SW480 (cell line): Measurements from ENCODE around the gene LMF1.
"Not testable (repeated sequence)": the region's sequence is repeated elsewhere in the genome, so short reads cannot be mapped to it uniquely, and the experiment has no call there.

Source experiments
- DNase-seq: peaks from one replicate; pipeline ENCODE4 v3.0.0-alpha.2; 2016; ENCODE audit warnings: low spot score

Gene LMF1

DNA sequence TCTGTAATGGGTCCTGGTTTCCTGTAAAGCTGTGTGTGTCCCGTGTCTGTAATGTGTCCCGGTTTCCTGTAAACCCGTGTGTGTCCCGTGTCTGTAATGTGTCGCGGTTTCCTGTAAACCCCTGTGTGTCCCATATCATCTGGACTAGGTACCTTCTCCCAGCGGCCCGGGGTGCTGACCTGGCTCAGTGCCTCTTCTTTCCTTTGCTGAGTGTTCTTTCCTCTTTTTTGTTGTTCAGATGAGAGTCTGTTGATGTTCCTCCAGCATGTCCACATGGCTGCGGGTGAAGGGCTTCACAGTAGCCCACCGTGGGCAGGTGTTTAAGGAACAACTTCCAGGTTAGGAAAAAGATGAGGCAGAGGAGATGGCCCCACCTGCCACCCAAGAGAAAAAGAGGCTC is 123.6 kb downstream of the LMF1 start:
- DNase-seq, result no peak

DNA sequence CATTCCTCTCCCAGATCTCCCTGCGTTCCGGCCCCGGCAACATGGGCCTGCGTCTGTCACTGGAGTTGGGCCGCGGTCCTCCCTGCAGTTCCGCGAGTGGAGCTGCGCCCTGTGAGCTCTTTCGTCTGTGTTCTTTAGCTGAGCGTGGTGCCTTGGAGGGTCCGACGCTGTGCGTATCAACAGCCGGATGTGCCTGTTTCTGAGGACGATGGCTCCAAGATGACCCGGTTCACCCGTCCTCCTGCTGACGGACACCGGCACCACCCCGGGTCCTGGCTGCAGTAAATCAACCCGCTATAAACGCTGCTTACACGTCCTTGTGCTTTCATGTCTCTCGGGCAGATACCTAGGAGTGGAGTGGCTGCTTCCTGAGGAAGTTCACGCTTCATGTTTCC is 125.4 kb downstream of the LMF1 start:
- DNase-seq, result no peak

DNA sequence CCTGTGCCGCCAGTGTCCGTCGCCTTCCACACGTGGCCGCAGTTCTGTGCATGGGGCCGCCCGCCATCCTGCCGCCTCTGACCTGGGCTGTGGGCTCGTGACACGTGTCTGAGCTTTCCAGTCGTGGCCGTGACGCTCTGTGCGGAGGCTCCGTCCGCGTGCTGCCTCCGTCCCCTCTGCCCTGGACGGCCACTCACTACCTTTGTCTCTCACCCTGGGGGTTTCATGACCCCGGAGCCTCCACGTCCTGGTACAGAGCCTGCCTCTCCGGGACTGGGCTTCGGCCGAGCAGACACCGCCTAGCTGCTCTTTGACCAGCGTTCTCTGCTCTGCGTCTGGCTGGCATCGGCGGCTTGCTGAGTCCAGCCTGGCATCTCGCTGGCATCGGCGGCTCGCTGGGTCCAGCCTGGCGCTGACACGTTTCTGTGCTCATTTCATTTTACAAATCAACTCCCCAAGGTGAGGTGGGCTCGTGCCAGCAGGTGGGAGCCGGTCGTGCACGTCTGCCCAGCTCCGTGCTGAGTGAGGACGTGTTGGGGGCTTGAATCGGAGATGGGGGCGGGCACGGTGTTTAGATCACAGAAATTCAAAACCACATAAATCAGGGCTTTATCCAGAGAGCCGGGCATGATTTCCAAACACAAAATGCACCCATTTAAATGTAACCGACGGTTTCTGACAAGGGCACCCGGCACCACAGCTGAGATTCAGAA is 126.0 kb downstream of the LMF1 start:
- DNase-seq, result no peak

DNA sequence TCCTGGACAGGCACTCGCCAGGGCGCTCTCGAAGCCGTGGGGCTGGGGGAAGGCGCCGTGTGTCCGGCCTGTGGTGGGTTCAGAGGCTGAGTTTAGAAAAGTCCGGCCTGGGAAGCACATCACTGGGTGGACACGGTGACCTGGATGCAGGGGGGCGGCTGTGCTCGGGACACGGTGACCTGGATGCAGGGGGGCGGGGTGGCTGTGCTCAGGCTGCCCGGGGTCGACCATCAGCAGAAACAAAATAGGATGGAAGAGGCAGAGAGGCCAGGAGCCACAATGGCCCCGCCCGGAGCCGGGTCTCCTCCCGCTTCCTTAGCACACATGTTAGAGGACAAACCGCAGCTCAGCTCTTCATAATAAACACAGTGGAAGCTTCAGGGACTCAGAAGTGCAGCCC is 127.0 kb downstream of the LMF1 start:
- DNase-seq, result no peak

DNA sequence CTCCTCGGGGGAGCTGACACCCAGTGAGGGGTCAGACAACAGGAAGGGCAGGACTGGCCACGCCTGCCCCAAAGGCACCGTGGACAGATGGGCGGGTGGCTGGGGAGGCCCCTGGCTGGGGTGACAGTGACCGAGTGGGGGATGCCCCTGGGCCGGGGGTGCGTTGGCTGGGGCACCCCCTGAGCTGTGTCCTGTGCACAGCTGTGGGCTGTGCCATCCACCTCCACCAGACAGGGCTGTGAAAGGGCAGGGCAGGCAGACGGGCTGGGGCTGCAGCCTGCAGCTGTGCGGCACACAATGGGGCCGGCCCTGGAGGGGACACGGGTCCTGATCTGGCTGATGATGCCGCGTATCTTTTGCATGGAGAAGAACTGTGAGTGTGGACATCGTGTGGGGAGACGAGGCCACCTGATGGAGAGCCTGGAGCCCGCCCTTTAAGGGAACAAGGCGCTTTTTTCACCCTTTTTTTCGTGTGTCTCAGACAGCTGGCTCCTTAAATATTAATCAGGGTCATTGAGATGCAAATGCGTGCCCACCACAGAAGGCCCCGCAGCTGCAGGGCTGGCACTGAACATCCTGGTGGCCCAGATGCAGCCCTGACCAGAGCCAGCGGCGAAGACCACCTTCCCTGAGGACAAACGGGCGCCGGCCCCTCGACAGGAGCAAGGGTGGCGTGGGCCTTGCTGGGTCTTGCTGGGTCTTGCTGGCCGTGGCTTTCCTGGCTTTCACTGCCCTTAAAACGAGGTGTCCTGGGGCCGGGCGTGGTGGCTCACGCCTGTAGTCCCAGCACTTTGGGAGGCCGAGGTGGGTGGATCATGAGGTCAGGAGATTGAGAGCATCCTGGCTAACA is 127.8 kb downstream of the LMF1 start:
- DNase-seq, result no peak

DNA sequence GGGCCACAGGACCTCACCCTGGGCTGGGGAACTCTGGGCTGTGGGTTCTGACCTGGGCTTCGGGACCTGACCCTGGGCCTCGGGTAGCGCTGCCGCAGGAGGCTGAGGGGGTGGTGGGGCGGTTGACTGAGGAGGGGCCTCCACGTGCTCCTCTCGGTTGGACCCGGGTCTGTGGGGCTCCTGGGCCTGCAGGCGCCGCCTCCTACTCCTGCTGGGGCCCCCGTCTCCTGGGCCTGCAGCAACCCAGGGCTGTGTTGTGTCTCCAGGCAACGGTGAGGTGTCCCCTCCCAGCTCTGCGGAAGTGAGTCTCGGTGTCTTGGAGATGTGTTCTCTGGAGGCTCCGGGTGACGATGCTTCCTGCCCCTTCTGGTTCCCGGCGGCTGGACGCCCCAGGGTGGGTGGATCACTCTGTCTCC is 128.7 kb downstream of the LMF1 start:
- DNase-seq, result no peak

DNA sequence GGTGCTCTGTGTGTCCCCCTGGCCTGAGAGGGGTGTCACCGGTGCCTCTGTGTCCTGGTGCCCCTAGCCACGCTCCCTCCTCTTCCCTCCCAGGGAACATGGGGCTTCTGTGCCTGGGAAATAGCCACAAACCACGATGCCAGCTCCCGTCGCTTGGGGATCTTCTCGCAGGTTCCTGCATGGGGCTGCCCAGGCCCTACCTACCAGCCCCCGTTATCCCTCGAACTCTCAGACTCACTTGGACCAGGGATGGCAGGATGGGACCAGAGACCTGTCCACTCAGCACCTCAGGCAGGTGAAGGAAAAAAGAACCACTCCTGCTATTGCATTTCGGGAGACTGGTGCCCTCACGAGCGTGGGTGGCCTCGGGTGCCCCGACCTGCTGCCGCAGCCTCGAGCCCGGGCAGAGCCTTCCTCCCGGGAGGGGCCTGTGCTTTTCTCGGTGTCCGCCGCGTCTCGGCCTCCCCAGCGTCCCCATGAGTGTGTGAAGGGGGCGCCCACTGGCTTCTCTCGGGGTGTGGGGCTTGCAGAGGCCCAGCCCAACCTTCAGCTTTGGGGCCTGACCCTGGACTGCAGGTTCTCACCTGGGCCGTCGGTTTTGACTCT is 129.2 kb downstream of the LMF1 start:
- no peak for DNase-seq

DNA sequence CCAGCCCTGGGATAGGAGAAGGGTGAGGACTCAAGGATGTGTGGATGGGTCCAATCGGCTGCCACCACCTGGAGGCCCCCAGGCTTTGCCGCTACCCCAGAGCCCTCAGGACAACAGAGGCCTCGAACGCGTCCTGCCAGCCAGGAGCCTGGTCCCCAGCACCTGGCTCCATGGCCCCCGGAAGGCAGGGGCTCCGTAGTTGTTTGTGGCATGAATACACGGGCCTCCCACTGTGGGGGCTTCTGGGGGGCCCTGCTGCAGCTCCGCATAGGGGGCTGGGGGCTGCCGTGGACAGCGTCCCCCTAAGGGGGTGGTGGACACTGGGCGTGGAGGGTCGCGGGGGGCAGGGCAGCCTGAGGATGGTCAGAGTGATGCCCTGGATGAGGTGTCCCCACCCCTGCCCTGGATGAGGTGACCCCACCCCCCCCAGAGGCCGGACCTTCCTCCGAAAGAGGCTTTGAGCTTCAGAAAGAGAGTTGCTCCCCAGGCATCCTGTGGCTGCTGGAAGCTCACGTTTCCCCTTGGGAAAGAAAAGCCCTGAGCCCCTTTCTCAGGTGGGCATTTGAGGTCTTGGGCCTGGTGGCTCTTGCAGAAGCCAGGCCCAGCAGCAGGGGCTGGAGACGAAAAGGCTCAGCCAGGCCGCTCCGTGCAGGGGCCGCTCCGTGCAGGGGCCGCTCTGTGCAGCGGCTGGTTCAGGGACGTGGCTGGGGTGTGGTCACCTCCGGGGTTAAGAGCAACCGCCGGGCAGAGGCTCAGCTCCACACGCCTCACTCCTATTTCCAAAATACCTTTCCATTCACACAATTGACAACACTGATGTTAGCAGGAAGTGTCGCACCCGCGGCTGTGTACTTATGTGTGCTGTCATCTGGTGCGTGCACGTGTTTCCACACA is 130.0 kb downstream of the LMF1 start:
- peak; percentile 3 for DNase-seq

DNA sequence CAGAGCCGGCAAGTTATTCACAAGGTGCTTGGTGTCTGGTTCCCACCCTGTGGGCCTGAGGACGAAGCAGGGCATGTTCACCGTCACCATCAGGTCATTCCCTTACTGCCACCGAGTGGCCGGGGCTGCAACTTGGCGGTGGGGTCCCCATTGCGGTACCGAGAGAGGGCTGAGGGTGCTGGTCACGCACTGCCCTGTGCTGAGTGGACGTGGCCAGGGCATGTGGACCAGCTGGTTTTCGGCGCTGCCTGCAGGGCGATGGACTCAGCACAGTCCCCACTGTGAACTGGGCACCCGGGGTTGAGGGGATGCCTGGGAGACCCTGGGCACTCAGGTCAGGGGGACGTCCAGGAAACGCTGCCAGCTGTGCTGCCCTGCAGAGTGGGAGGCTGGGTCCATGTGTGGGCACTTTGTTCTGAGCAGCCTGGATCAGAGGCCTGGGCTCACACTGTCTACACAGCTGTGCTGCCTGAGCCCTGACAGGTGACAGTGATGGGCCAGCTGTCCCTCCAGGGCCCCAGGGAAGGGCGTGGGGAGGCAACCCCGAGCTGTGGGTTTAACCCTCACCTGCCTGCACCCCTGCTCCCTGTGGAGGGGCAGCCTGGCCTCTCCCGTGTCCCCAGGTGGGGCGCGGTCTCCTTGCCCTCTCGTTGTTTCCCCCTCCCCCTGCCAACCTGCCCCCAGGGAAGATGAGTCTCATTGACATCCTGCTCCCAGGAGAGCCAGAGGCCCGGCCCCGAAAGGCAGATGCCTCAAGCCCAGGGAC is 131.0 kb downstream of the LMF1 start:
- no peak for DNase-seq

DNA sequence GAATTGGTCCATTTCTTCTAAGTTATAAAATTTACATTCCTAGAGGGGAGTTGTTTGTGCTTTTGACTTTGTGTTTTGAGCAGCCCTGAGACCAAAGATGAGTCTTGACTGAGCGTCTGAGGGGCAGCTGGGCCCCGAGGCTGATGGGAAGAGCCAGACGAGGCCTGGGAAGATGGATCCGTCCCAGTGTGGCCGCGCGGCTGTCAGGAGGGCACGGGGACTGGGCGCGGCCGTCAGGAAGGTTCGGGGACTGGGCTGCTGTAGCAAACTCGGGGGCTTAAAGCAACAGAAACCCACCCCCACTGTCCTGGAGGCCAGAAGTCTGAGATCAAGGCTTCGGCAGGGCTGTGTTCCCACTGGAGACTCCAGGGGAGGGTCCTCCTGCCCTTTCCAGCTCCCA is 132.0 kb downstream of the LMF1 start:
- no peak for DNase-seq

DNA sequence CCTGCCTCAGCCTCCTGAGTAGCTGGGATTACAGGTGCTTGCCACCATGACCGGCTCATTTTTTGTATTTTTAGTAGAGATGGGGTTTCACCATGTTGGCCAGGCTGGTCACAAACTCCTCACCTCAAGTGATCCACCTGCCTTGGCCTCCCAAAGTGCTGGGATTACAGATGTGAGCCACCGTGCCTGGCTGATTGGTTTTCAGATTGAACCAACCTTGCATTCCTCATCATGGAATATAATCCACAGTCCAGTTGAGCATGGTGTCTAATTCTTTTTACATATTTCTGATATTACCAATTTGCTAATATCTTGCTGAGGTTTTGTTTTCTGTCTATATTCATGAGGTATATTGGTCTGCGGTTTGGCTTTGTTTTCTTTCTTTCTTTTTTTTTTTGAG is 134.0 kb downstream of the LMF1 start:
- DNase-seq, result not testable (repeated sequence)

DNA sequence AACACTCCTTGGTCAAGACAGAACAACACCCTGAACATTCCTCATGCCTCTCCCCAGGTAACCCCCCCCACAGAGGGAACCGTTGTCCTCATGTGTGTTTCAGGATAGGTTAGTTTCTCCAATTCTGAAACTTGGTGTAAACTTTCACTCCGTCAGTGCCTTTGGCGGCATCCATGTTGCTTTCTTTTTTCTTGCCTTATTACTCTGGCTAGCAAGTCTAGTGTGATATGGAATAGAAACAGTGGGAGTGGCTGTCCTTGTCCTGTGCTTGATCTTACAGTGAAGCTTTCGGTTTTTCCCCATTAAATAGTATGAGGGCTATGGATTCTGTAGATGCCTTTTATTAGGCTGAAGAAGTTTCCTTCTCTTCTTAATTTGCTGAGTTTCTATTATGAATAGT is 134.6 kb downstream of the LMF1 start:
- no peak for DNase-seq

DNA sequence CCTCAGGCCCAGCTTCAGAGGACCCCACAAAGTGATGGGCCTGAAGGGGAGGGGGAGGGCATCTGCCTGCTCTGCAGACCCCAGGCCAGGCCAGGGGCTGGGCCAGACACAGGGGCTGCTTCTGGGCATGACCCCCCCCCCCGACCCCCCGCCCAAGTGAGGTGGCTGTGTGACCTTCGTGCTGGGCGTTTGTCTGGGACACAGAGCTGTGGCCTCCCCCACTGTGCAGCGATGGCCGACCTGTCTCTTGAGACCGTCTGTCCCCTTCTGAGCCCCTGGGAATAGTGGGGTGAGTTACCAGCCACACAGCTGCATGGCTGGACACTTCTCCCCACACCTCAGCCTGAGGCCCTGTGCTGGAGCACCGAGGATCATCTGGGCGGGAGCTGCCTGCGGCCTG is 135.4 kb downstream of the LMF1 start:
- DNase-seq, result no peak

DNA sequence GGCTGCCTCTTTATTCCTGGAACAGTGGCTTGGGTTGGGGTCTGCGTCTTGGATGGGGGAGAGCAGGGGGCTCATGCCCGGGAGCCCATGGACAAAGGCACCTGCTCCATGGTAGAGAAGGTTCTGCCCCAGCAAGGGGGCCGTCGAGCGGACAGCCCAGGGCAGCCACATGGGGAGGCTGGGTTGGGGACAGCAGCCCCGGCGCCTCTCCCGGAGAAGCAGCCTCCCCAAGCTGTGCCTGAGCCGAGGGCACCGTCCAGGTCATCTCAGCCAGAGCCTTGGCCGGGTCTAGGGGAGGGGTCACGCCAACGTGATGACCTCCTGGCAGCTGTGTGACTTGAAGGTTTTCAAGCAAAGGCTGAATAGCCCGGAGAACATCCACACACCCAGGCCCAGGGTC is 137.4 kb downstream of the LMF1 start:
- no peak for DNase-seq

DNA sequence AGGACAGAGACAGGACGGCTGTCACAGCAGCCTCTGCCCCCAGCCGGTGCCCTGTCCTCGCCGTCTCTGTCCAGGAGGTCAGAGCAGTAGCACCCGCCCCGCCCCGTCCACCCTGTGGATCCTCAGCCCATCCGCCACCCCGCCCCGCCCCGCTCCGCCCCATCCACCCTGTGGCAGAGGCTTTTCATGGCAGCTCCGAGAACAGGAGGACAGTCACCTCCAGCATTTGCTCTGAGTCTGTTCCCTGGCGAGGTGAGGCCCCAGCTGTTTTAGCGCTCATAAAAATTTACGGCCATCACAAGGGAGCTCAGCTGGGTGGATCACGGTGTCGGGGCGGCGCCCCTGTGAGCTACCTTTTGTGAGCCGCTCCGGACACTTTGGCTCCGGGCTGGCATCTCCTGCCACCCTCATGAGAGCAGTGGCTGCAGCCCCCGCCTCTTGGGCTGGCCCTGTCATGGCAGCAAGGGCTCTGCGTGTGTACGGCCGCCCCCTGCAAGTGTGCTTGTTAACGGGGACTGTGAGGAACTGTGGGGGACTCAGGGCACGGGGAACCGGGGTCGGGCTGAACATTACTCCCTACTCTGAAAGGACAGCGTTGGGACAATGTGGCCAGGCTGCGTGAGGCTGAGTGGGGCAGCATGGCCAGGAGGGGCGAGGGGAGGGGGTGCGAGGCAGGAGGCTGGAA is 138.0 kb downstream of the LMF1 start:
- peak; percentile 34 for DNase-seq

DNA sequence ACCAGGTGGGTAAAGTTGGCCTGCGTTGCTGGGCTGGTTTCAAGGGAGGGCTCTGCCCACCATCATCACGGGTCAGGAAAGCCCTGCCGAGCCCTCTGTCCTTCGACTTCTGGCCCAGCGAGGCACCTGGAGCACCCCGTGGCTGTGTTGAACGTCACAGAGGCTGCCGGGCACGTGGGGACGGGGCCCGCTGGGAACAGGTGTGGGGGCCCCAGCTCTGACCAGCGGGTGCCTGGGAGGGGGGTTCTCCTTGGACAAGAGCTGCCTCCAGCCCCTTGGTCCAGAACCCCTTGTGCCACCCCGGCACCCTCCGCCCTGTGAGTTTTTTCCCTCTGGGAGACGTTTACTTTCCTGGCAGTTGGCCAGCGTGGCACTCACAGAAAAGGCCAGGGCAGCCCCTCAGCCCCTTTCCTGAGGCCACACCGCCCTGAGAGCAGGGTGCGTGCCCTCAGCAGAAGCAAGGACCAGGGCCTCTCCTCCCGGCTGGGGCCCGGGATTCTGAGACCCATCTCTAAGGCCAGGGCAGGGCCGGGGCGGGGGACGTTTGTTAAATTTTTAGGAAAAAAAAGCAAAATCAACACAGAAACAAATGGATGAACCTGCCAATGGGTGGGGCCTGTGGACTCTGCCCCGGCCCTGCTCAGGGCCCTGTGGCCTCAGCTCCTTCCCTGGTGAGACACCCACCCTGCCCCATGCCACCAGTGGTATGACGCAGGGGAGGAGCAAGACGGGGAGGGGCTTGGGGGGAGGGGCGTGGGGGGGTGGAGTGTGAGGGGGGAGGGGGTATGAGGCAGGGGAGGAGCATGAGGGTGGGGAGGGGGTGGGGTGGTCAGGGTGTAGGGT is 139.0 kb downstream of the LMF1 start:
- no peak for DNase-seq

DNA sequence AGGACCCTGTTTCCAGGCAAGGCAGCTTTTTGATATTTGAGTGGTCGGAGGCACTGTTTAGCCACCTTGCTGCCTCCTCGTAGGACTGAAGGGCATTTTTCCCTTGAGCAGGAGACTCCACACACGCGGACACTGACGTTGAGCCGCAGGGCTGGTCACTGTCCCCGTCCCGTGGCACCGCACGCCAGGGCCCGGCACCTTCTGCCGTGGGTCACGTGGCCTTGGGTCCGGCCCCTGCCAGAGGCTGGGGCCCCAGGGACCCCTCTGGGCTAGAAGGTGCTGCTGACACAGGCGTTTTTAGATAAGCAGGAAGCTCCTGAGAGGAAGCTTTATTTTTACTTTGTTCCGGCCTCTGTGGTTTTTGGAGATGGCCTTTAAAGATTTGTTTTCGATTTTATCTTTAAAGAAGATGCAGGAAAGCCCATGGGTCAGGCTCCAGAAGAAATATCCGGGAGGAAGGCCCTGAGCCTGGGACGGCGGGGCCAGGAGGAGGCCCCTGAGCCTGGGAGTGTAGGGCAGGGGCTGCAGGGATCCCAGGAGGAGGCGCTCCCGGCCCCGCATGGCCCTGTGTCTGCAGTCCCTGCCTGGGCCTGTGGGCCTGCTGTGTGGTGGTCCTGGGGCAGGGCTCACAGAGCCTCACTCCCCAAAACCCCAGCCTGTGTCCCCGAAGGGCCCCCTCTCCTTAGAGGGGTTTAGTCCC is 139.8 kb downstream of the LMF1 start:
- no peak for DNase-seq

DNA sequence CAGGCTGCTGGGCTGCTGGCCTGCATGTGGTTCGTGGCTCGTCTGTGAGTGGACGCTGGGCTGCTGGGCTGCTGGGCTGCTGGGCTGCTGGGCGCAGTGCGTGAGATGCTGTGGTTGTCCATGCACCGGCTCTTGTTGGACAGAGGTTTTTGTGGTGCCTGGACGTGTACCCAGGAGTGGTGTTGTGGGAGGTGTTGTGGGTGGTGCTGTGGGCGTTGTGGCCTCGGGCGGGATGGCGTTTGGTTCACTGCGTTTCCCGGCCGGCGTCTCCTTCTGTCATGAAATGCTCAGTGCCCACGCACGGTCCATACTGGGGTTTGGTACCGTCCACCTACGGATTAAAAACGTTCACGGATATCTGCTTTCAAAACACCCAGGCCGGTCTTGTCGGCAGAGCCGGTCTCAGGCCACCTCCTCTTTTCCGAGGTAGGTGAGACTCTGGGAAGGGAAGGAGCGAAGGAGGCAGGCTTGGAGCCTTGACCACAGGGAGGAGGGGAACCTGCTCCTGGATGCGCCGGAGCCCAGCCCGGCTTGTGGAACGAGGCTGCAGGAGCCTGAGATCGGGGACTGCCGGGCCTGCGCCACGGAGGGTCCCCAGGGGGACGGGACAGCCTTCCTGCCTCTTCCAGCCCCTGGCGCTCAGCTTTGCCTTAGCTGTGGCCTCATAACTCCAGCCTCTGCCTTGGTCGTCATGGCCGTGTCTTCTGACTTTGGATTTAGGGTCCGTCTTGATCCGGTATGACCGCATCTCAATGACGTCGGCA is 140.5 kb downstream of the LMF1 start:
- no peak for DNase-seq
